Measurements from ENCODE around the gene HILPDA.
A peak's percentile ranks its signal among the peaks of the same experiment; 100 is the strongest.
"Not testable (repeated sequence)": the region's sequence is repeated elsewhere in the genome, so short reads cannot be mapped to it uniquely, and the experiment has no call there.

The HILPDA gene

DNA sequence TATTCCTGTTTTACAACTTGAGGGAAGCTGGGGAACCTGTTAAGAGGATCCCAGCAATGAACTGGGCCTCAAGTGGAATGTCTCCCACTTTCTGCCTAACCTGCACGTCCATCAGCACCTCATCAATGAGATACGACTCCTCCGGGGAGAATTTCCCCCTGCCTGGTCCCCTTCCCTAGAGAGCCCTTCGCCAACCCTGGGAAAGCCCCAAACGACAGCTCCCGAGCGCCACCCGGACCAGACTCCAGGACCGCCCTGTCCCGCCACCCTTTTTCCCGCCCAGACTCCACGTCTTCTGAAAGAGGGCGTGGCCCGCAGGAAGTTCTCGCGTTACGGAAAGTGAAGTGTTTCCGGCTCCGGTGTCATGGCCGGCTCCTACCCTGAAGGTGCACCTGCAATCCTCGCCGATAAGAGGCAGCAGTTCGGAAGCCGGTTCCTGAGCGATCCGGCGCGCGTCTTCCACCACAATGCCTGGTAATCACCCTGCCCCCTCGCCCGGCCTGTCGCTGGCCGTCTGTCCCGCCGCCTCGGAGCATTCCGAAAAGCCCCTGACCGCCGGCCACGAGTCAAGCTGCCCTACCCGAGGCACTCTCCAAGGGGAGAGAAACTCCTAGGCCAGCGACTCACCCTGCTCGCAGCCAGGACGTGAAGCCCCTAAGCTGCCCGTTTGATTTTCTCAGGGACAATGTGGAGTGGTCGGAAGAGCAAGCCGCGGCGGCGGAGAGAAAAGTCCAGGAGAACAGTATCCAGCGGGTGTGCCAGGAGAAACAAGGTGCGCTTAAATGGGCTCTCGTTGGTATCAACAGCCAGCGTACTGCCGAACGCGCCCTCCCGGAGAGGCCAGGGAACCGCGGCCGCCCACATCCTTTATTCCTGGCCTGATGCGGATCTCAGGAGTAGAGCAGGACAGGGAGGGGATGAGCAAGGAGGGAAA is 21.0 kb downstream of the HILPDA start, which contains the start of gene METTL2B:
Gene METTL2B (plus strand): TSS at position 347 of the 934 bp plus-strand sequence. CDS start 18 bp downstream, at position 365.
- H3K27me3 Mint-ChIP-seq, H3K9me3 Mint-ChIP-seq: not testable (repeated sequence)
- peak within 1 kb of the TSS; percentile 93 for H3K4me3 Mint-ChIP-seq
- peaks cover 34% of the 10 kb centered on the region for H3K36me3 Mint-ChIP-seq (ENCODE audit: low read depth)
- peaks cover 44% of the 10 kb centered on the region for H3K4me1 Mint-ChIP-seq (ENCODE audit: low read depth)
- H3K27ac Mint-ChIP-seq, result peak within 1 kb of the TSS; percentile 97

DNA sequence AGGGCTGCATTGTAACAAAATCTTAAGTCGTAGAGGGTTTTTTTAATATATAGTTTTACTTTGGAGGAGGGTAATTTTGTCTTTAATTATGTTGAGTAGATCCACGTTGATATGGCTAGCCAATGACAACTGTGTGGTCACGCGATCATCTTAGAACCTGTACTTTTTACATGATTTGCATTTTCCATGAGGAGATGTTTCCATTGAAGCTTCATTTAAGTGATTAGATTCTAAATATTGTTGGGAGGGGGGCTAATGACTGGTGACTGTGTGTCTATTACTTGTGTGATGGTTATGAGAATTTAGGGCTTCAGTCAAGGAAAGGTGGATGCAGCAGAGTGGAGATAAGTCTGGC is 21.6 kb downstream of the HILPDA start:
- Mint-ChIP-seq H3K4me3 (peak overlapping the region; percentile 93), H3K36me3 (ENCODE audit: low read depth) (peaks cover 38% of the 10 kb centered on the region), H3K27ac (peak overlapping the region; percentile 97), H3K4me1 (ENCODE audit: low read depth) (peaks cover 44% of the 10 kb centered on the region)
- not testable (repeated sequence) for H3K9me3 Mint-ChIP-seq, H3K27me3 Mint-ChIP-seq

DNA sequence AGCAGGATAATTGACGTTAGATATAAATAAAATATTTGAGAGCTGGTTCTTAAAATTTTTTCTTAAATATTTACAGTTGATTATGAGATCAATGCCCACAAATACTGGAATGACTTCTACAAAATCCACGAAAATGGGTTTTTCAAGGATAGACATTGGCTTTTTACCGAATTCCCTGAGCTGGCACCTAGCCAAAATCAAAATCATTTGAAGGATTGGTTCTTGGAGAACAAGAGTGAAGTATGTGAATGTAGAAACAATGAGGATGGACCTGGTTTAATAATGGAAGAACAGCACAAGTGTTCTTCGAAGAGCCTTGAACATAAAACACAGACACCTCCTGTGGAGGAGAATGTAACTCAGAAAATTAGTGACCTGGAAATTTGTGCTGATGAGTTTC is 23.4 kb downstream of the HILPDA start:
- peak overlapping the region; percentile 39 for H3K4me3 Mint-ChIP-seq
- peaks cover 43% of the 10 kb centered on the region for H3K36me3 Mint-ChIP-seq (ENCODE audit: low read depth)
- H3K4me1 Mint-ChIP-seq (ENCODE audit: low read depth), result peaks cover 44% of the 10 kb centered on the region
- H3K27ac Mint-ChIP-seq, H3K27me3 Mint-ChIP-seq, H3K9me3 Mint-ChIP-seq: not testable (repeated sequence)

DNA sequence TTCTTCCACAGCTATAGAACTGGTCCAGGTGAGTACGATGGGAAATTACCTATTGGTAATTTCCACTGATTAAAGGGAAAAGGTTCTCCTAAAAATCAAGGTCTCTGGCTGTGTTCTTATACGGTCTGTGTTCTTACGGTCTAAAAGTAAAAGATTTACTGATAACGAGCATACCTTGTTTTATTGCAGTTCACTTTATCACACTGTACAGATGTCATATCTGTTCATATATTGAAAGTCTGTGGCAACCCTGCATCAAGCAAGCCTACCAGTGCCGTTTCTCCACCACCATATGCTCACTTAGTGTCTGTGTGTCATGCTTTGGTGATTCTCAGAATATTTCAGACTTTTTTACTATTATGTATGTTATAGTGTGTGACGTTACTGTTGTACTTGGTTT is 32.5 kb downstream of the HILPDA start:
- peaks cover 41% of the 10 kb centered on the region for H3K36me3 Mint-ChIP-seq (ENCODE audit: low read depth)
- not testable (repeated sequence) for H3K27me3 Mint-ChIP-seq; H3K27ac Mint-ChIP-seq; H3K4me1 Mint-ChIP-seq (ENCODE audit: low read depth); H3K9me3 Mint-ChIP-seq; H3K4me3 Mint-ChIP-seq

DNA sequence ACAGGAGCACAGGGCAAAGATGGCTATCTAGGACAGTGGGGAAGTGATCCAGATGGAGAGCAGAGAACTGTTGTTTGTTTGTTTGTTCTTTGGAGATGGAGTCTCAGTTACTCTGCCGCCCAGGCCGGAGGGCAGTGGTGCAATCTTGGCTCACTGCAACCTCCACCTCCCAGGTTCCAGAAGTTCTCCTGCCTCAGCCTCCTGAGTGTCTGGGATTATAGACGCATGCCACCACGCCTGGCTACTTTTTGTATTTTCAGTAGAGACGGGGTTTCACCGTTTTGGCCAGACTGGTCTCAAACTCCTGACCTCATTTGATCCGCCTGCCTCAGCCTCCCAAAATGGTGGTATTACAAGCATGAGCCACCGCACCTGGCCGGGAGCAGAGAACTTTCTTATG is 41.7 kb downstream of the HILPDA start:
- Mint-ChIP-seq H3K9me3 (no peaks in the 10 kb centered on the region), H3K4me3 (no peak overlapping the region), H3K4me1 (ENCODE audit: low read depth) (no peaks in the 10 kb centered on the region), H3K27me3 (no peaks in the 10 kb centered on the region), H3K36me3 (ENCODE audit: low read depth) (peaks cover 60% of the 10 kb centered on the region), H3K27ac (no peak overlapping the region)

DNA sequence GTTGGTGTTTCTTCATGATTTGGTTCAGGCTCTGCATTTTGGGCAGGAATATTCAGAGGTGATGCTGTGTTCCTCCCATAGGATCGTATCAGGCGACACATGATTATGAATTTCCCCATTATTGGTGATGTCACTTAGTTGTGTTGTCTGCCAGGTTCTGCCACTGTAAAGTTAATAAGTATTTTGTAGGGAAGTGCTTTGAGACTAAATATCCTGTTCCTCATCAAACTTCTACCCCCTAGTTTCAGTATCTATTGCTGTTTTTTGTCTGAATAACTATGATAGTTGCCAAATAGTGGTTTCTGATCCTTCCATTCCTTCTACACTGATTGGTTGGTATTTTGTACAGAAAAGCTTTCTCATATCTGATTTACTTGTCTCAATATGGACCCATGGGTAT is 49.7 kb downstream of the HILPDA start:
- H3K9me3 Mint-ChIP-seq, H3K27me3 Mint-ChIP-seq, H3K4me3 Mint-ChIP-seq: not testable (repeated sequence)
- Mint-ChIP-seq H3K4me1 (ENCODE audit: low read depth) (peaks cover 20% of the 10 kb centered on the region), H3K36me3 (ENCODE audit: low read depth) (peaks cover 25% of the 10 kb centered on the region), H3K27ac (peak overlapping the region; percentile 34)

DNA sequence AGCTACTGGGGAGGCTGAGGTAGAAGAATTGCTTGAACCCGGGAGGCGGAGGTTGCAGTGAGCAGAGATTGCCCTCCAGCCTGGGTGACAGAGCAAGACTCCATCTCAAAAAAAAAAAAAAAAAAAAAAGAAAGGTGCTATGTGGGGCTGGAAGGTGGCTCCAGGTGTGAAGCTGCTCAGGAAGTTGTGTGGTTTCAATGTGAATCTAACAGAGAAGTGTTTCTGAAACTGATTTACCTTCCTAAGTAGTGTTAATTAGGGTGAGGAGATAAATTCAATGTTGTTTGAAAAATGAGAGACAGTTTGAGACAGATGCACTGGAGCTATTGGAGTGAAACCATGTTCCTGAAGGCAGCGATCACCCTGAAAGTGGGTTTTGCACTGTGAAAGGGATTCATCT is 51.1 kb downstream of the HILPDA start:
- H3K27me3 Mint-ChIP-seq, H3K4me3 Mint-ChIP-seq, H3K9me3 Mint-ChIP-seq, H3K27ac Mint-ChIP-seq: not testable (repeated sequence)
- H3K4me1 Mint-ChIP-seq (ENCODE audit: low read depth), result peaks cover 20% of the 10 kb centered on the region
- peaks cover 12% of the 10 kb centered on the region for H3K36me3 Mint-ChIP-seq (ENCODE audit: low read depth)

DNA sequence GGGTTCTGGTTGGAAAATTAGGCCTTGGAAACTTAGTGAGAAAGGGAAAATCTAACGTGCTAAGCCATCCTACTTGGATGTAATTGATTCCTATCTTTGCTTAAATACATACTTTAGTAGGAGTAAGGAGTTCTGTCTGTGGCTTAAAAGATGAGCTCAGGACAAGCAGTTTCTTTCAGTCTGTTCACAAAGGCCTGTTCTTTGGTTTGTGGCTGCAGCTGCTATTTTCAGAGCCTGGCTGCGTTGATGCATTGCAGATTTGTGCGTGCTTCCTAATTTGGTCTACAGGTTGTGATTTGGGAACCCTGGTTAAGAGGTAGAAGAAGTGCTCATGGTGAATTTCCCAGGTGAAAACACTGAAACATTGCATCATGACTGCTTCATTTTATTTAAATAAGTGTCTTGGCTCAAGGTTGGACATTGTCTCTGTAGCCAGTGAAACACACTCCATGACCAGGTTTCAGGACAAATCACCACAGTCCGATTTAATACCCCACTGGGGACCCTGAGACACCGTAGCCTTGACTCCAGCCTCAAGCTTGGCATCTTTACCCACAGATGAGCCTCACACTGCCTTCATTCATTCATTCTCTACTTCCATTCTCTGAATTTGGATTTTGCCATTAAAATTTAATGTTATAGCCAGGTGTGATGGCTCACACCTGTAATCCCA is 51.8 kb downstream of the HILPDA start:
- peaks cover 20% of the 10 kb centered on the region for H3K4me1 Mint-ChIP-seq (ENCODE audit: low read depth)
- H3K36me3 Mint-ChIP-seq (ENCODE audit: low read depth); H3K9me3 Mint-ChIP-seq; H3K4me3 Mint-ChIP-seq; H3K27me3 Mint-ChIP-seq: not testable (repeated sequence)
- H3K27ac Mint-ChIP-seq, result peak overlapping the region; percentile 45
